H9 (cell line): ENCODE data around the gene NGDN. TPM values are rescaled to one million over a fixed set of nuclear protein-coding genes. Genes with fewer than 3 reads are reported as not detected.

Experiments used
- DNase-seq: peaks from one replicate; pipeline ENCODE4 v3.0.0-alpha.2; 2017
- H2AFZ ChIP-seq: one replicate; pipeline ENCODE4 v1.6.1; 2013; ENCODE audit warnings: mild to moderate bottlenecking, low read length, control low read depth, moderate library complexity
- H2AK5ac ChIP-seq: 2 replicates; pipeline ENCODE4 v1.6.1; 2013; ENCODE audit warnings: low read length, control low read depth, mixed read lengths; ENCODE audit not compliant: insufficient read length
- H2BK120ac ChIP-seq: one replicate; pipeline ENCODE4 v1.6.1; 2013; ENCODE audit warnings: low read depth, mild to moderate bottlenecking, low read length, control low read depth, inconsistent platforms; ENCODE audit not compliant: poor library complexity, severe bottlenecking
- H2BK12ac ChIP-seq: 2 replicates; pipeline ENCODE4 v1.6.1; 2013; ENCODE audit warnings: low read length, control low read depth, mixed read lengths, low read depth; ENCODE audit not compliant: insufficient read length
- H2BK15ac ChIP-seq: 2 replicates; pipeline ENCODE4 v1.6.1; 2013; ENCODE audit warnings: low read depth, low read length, control low read depth
- H2BK20ac ChIP-seq: one replicate; pipeline ENCODE4 v1.6.1; 2013; ENCODE audit warnings: low read depth, mild to moderate bottlenecking, low read length, control low read depth, inconsistent platforms; ENCODE audit not compliant: poor library complexity, severe bottlenecking
- H2BK5ac ChIP-seq: 2 replicates; pipeline ENCODE4 v1.6.1; 2013; ENCODE audit warnings: low read length, control low read depth, mixed read lengths; ENCODE audit not compliant: insufficient read length
- H3K14ac ChIP-seq: 2 replicates; pipeline ENCODE4 v1.6.1; 2013; ENCODE audit warnings: low read length, control low read depth; ENCODE audit not compliant: insufficient read depth
- H3K18ac ChIP-seq: 2 replicates; pipeline ENCODE4 v1.6.1; 2013; ENCODE audit warnings: low read depth, mild to moderate bottlenecking, mixed read lengths, low read length, control low read depth; ENCODE audit not compliant: insufficient read length
- H3K23ac ChIP-seq: 2 replicates; pipeline ENCODE4 v1.6.1; 2013; ENCODE audit warnings: low read length, control low read depth, mixed read lengths, low read depth; ENCODE audit not compliant: insufficient read length
- H3K23me2 ChIP-seq: 2 replicates; pipeline ENCODE4 v1.6.1; 2013; ENCODE audit warnings: low read depth, mild to moderate bottlenecking, mixed read lengths, low read length, control low read depth; ENCODE audit not compliant: insufficient read length, poor library complexity, severe bottlenecking
- H3K27ac ChIP-seq: 2 replicates; pipeline ENCODE4 v1.5.1; 2013; ENCODE audit warnings: low read length, control low read depth, mixed read lengths, low read depth; ENCODE audit not compliant: insufficient read length
- H3K27me3 ChIP-seq: 2 replicates; pipeline ENCODE4 v1.6.1; 2013; ENCODE audit warnings: low read length, control low read depth, inconsistent platforms; ENCODE audit not compliant: insufficient read depth
- H3K4ac ChIP-seq: 2 replicates; pipeline ENCODE4 v1.6.1; 2013; ENCODE audit warnings: low read depth, mild to moderate bottlenecking, control low read depth, inconsistent platforms, low read length, moderate library complexity
- H3K4me1 ChIP-seq: 2 replicates; pipeline ENCODE4 v1.6.1; 2013; ENCODE audit warnings: low read length, control low read depth, inconsistent platforms; ENCODE audit not compliant: insufficient read depth
- H3K4me2 ChIP-seq: 2 replicates; pipeline ENCODE4 v1.6.1; 2013; ENCODE audit warnings: low read length, control low read depth, mixed read lengths; ENCODE audit not compliant: insufficient read length, insufficient read depth
- H3K56ac ChIP-seq: 2 replicates; pipeline ENCODE4 v1.6.1; 2013; ENCODE audit warnings: low read depth, mild to moderate bottlenecking, mixed read lengths, low read length, control low read depth; ENCODE audit not compliant: insufficient read length
- H3K79me1 ChIP-seq: 2 replicates; pipeline ENCODE4 v1.6.1; 2013; ENCODE audit warnings: low read depth, mild to moderate bottlenecking, moderate library complexity, low read length, control low read depth, inconsistent platforms; ENCODE audit not compliant: insufficient read depth, poor library complexity, severe bottlenecking
- H3K79me2 ChIP-seq: 2 replicates; pipeline ENCODE4 v1.6.1; 2013; ENCODE audit warnings: low read length, control low read depth, inconsistent platforms; ENCODE audit not compliant: insufficient read depth
- H3K9ac ChIP-seq: 2 replicates; pipeline ENCODE4 v1.6.1; 2013; ENCODE audit warnings: low read length, control low read depth, mixed read lengths; ENCODE audit not compliant: insufficient read length; ENCODE audit errors: extremely low read depth
- H3K9me3 ChIP-seq: one replicate; pipeline ENCODE4 v1.6.1; 2013; ENCODE audit warnings: low read depth, low read length, inconsistent platforms; ENCODE audit not compliant: control insufficient read depth
- H3T11ph ChIP-seq: one replicate; pipeline ENCODE4 v1.6.1; 2013; ENCODE audit warnings: mild to moderate bottlenecking, low read length, control low read depth, inconsistent platforms
- H4K20me1 ChIP-seq: one replicate; pipeline ENCODE4 v1.6.1; 2013; ENCODE audit not compliant: control insufficient read depth, insufficient read length, insufficient read depth
- H4K5ac ChIP-seq: 2 replicates; pipeline ENCODE4 v1.6.1; 2013; ENCODE audit warnings: low read depth, mild to moderate bottlenecking, mixed read lengths, low read length, control low read depth; ENCODE audit not compliant: insufficient read length
- H4K8ac ChIP-seq: replicated peaks from 2 replicates; pipeline ENCODE4 v1.6.1; 2013; ENCODE audit warnings: low read length, control low read depth, mixed read lengths, low read depth; ENCODE audit not compliant: insufficient read length
- H4K91ac ChIP-seq: 2 replicates; pipeline ENCODE4 v1.6.1; 2013; ENCODE audit warnings: low read depth, mild to moderate bottlenecking, moderate library complexity, mixed read lengths, low read length, control low read depth; ENCODE audit not compliant: insufficient read length
- H3K27ac Mint-ChIP-seq, 3 experiments: 2 replicates in 2 of 3; 3 replicates in 1 of 3; pipeline ENCODE4 v1.8.0; 2020 to 2021; ENCODE audit warnings: mixed read lengths in 3 of 3, mild to moderate bottlenecking in 1 of 3, moderate library complexity in 1 of 3
- H3K27me3 Mint-ChIP-seq: 2 replicates; pipeline ENCODE4 v1.8.0; 2021; ENCODE audit warnings: low read depth, mild to moderate bottlenecking, moderate library complexity, mixed read lengths
- H3K36me3 Mint-ChIP-seq, 3 experiments: 2 replicates in 2 of 3; 3 replicates in 1 of 3; pipeline ENCODE4 v1.8.0; 2020 to 2021; ENCODE audit warnings: low read depth in 3 of 3, mixed read lengths in 3 of 3; ENCODE audit not compliant: insufficient read depth in 1 of 3
- H3K4me1 Mint-ChIP-seq, 2 experiments: 2 replicates each; pipeline ENCODE4 v1.8.0; 2020; ENCODE audit warnings: mixed read lengths in 2 of 2
- H3K4me3 Mint-ChIP-seq, 2 experiments: 2 replicates in 1 of 2; 3 replicates in 1 of 2; pipeline ENCODE4 v1.8.0; 2020 to 2021; ENCODE audit warnings: mild to moderate bottlenecking in 2 of 2, mixed read lengths in 2 of 2, moderate library complexity in 1 of 2
- H3K9me3 Mint-ChIP-seq, 2 experiments: 2 replicates in 1 of 2; 3 replicates in 1 of 2; pipeline ENCODE4 v1.8.0; 2020; ENCODE audit warnings: mild to moderate bottlenecking in 2 of 2, mixed read lengths in 2 of 2, moderate library complexity in 1 of 2
- CTCF ChIP-seq: fragments of 200-600 bp; sonication (generic); conservative IDR thresholded peaks from 3 replicates; pipeline ENCODE4 v1.8.0; 2021; ENCODE audit warnings: antibody characterized with exemption, mild to moderate bottlenecking
- WGBS: extraction: QIAGEN DNeasy Blood & Tissue Kit; methylation state at CpG from one replicate; pipeline ENCODE4 v1.1.7; 2013; ENCODE audit warnings: missing lambda C conversion rate, low lambda C conversion rate, mixed read lengths; ENCODE audit not compliant: insufficient read length; ENCODE audit errors: extremely low coverage; 5-methylcytosine and 5-hydroxymethylcytosine counted together
- total RNA-seq: library from RNA; stranded (reverse); gene quantifications from 2 replicates; pipeline ENCODE4 v1.2.1, GENCODE V29; 2021

NGDN gene
- total RNA-seq, 1 experiment from 2014 or later, result 53.1 TPM

- H3K14ac ChIP-seq, result no peak overlapping the region
- no peak overlapping the region for H3K4ac ChIP-seq
- no peak overlapping the region for H3K4me2 ChIP-seq
- no peak overlapping the region for H2BK120ac ChIP-seq
- no peak overlapping the region for H3K56ac ChIP-seq
- Mint-ChIP-seq H3K36me3 (peaks cover 17 to 58% (median 49%) of the 10 kb centered on the region in 3 experiments; a peak in 6 of 7 replicates), H3K27me3 (no peaks in the 10 kb centered on the region), H3K4me1 (peaks cover 19 to 21% of the 10 kb centered on the region in 2 experiments), H3K4me3 (no peak overlapping the region), H3K27ac (no peak overlapping the region), H3K9me3 (no peaks in the 10 kb centered on the region; a peak in 1 of 5 replicates)
- no peak overlapping the region for H2BK15ac ChIP-seq
- H2BK5ac ChIP-seq, result no peak overlapping the region
- no peaks in the 10 kb centered on the region for H3K79me1 ChIP-seq
- H3K27ac ChIP-seq, result no peak overlapping the region
- no peaks in the 10 kb centered on the region for H3K23me2 ChIP-seq
- H2BK20ac ChIP-seq, result no peak overlapping the region
- no peaks in the 10 kb centered on the region for H3K9me3 ChIP-seq
- H3K4me1 ChIP-seq, result no peaks in the 10 kb centered on the region; the same call in 1 of the 2 replicates
- no peak overlapping the region for H2AK5ac ChIP-seq
- no peak overlapping the region for H2AFZ ChIP-seq
- H3K18ac ChIP-seq, result no peak overlapping the region
- H4K20me1 ChIP-seq, result no peaks in the 10 kb centered on the region
- H4K5ac ChIP-seq, result no peak overlapping the region
- no peak overlapping the region for H3T11ph ChIP-seq
- DNase-seq, result no peak
- H3K79me2 ChIP-seq, result no peaks in the 10 kb centered on the region
- no peak overlapping the region for H2BK12ac ChIP-seq
- WGBS, result 100% methylated on average over 2 of the region's 5 CpGs
- TF ChIP-seq CTCF, result peak; percentile 84
- no peak overlapping the region for H3K9ac ChIP-seq
- H3K27me3 ChIP-seq, result no peaks in the 10 kb centered on the region
- no peak overlapping the region for H3K23ac ChIP-seq
- H4K8ac ChIP-seq, result no peak overlapping the region
- no peak overlapping the region for H4K91ac ChIP-seq
Measured at GRCh38 chr14:23478109-23478759, 8.7 kb downstream of the NGDN start.
